Measurements from ENCODE around the gene DEDD. TPM values are rescaled to one million over a fixed set of nuclear protein-coding genes. Genes with fewer than 3 reads are reported as not detected.

Gene DEDD
- total RNA-seq, 2 experiments from 2014 or later: 37.1 to 40.6 TPM

- H3K4me1 Mint-ChIP-seq: peaks cover 28% of the 10 kb centered on the region
- H3K27me3 Mint-ChIP-seq: no peaks in the 10 kb centered on the region
- ATAC-seq: no peak
- H3K9me3 Mint-ChIP-seq (ENCODE audit: low read depth): no peaks in the 10 kb centered on the region
- CTCF ChIA-PET: interaction anchor here (0.8 kb wide), 1 partner anchor 21 kb away, joined by 3 read pairs; no protein-coding TSS in a partner anchor
- H3K27ac Mint-ChIP-seq: no peak overlapping the region
- DNase-seq: no peak
- no peaks in the 10 kb centered on the region for H3K36me3 Mint-ChIP-seq
- no peak overlapping the region for H3K4me3 Mint-ChIP-seq
Measured at GRCh38 chr1:161091796-161092507, 40.5 kb downstream of the DEDD start.

GRCh38 chr1:161091093-161091492, 41.4 kb downstream of the DEDD start:
- no peaks in the 10 kb centered on the region for H3K9me3 Mint-ChIP-seq (ENCODE audit: low read depth)
- ATAC-seq (no peak), DNase-seq (no peak)
- no peaks in the 10 kb centered on the region for H3K36me3 Mint-ChIP-seq
- peaks cover 25% of the 10 kb centered on the region for H3K4me1 Mint-ChIP-seq
- H3K4me3 Mint-ChIP-seq: no peak overlapping the region
- CTCF ChIA-PET: interaction anchor here (0.5 to 1.3 kb wide), 3 partner anchors 10 to 93 kb away, joined by 3 read pairs; no protein-coding TSS in a partner anchor
- no peaks in the 10 kb centered on the region for H3K27me3 Mint-ChIP-seq
- no peak overlapping the region for H3K27ac Mint-ChIP-seq

DNA sequence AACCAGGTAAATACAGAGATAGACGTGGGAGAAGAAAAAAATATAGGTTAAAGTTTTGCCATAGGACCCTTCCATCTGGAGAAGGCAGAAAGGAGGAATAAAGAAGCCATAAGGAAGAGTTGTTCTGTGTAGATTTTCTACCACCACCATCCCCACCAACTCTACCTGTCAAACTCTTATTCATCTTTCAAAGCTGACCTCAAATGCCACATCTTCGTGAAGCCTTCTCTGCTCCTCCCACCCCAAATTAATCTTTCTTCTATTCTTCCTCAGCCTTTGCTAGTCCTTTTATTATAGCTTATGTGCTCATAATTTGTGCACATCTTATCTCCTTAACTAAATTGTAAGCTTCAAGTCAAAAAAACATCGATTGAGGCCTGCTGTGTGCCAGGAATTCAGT, 41.9 kb downstream of the DEDD start:
- H3K4me1 Mint-ChIP-seq: peaks cover 25% of the 10 kb centered on the region
- H3K27me3 Mint-ChIP-seq: no peaks in the 10 kb centered on the region
- DNase-seq (no peak), ATAC-seq (no peak)
- no peaks in the 10 kb centered on the region for H3K36me3 Mint-ChIP-seq
- CTCF ChIA-PET: interaction anchor here (0.5 to 2.0 kb wide), 4 partner anchors 9 to 93 kb away, joined by 3 to 4 read pairs (median 3); no protein-coding TSS in a partner anchor
- no peaks in the 10 kb centered on the region for H3K9me3 Mint-ChIP-seq (ENCODE audit: low read depth)
- H3K27ac Mint-ChIP-seq: no peak overlapping the region
- no peak overlapping the region for H3K4me3 Mint-ChIP-seq

DNA sequence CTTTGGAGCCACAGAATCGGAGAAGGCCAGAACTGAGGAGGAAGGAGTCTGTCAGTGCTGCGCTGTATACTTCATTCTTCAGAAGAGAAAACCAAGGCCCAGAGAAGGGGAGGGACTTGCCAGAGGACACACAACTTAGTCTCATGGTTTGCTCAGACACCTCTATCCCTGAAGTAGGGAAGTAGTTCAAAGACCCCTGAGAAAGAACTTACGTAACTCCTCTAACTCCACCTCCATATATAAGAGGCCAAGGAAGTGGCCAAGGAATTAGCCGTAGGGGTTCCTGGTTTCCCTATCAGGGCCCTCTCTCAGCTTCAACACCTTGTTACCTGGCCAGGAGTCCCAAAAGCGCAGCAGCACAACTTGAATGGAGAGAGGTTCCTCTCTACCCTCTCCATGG, 42.5 kb downstream of the DEDD start:
- Mint-ChIP-seq H3K9me3 (ENCODE audit: low read depth) (no peaks in the 10 kb centered on the region), H3K27ac (no peak overlapping the region), H3K36me3 (no peaks in the 10 kb centered on the region), H3K27me3 (no peaks in the 10 kb centered on the region), H3K4me3 (no peak overlapping the region), H3K4me1 (peaks cover 25% of the 10 kb centered on the region)
- ATAC-seq (no peak), DNase-seq (no peak)
- CTCF ChIA-PET: interaction anchor here (0.7 to 2.0 kb wide), 3 partner anchors 9 to 21 kb away, joined by 3 to 4 read pairs (median 3); no protein-coding TSS in a partner anchor

- Mint-ChIP-seq H3K4me1 (peaks cover 22% of the 10 kb centered on the region), H3K36me3 (no peaks in the 10 kb centered on the region), H3K27ac (no peak within 1 kb of the TSS), H3K4me3 (no peak within 1 kb of the TSS), H3K9me3 (ENCODE audit: low read depth) (no peaks in the 10 kb centered on the region), H3K27me3 (no peaks in the 10 kb centered on the region)
- CTCF ChIA-PET: interaction anchor here (0.7 to 2.0 kb wide), 3 partner anchors 8 to 21 kb away, joined by 3 to 4 read pairs (median 4); partner anchors contain the start of gene KLHDC9
- DNase-seq (no peak), ATAC-seq (no peak)
Measured at GRCh38 chr1:161089251-161089924, 43.1 kb downstream of the DEDD start, which contains the start of gene NECTIN4. Gene NECTIN4 (minus strand): TSS chr1:161089558. CDS start chr1:161089296, 262 bp downstream.

- no peak for DNase-seq
- H3K4me3 Mint-ChIP-seq: no peak overlapping the region
- no peaks in the 10 kb centered on the region for H3K9me3 Mint-ChIP-seq (ENCODE audit: low read depth)
- no peaks in the 10 kb centered on the region for H3K36me3 Mint-ChIP-seq
- ATAC-seq: no peak
- H3K27ac Mint-ChIP-seq: no peak overlapping the region
- CTCF ChIA-PET: interaction anchor here (0.6 to 2.0 kb wide), 3 partner anchors 9 to 54 kb away, joined by 3 to 4 read pairs (median 4); partner anchors contain the start of gene KLHDC9
- H3K4me1 Mint-ChIP-seq: peaks cover 22% of the 10 kb centered on the region
- no peaks in the 10 kb centered on the region for H3K27me3 Mint-ChIP-seq
Measured at GRCh38 chr1:161088587-161089110, 43.8 kb downstream of the DEDD start.

GRCh38 chr1:161086457-161086856, 46.0 kb downstream of the DEDD start:
- DNase-seq (no peak), ATAC-seq (no peak)
- CTCF ChIA-PET: interaction anchor here (1.2 to 4.8 kb wide), 3 partner anchors 11 to 16 kb away, joined by 3 to 22 read pairs (median 6); partner anchors contain the start of genes ARHGAP30 and KLHDC9
- H3K4me1 Mint-ChIP-seq: peaks cover 9% of the 10 kb centered on the region
- no peak overlapping the region for H3K4me3 Mint-ChIP-seq
- H3K9me3 Mint-ChIP-seq (ENCODE audit: low read depth): no peaks in the 10 kb centered on the region
- no peaks in the 10 kb centered on the region for H3K27me3 Mint-ChIP-seq
- H3K27ac Mint-ChIP-seq: no peak overlapping the region
- H3K36me3 Mint-ChIP-seq: no peaks in the 10 kb centered on the region

GRCh38 chr1:161085165-161085564, 47.3 kb downstream of the DEDD start:
- Mint-ChIP-seq H3K36me3 (no peaks in the 10 kb centered on the region), H3K27ac (no peak overlapping the region), H3K4me1 (peaks cover 3% of the 10 kb centered on the region), H3K4me3 (no peak overlapping the region), H3K27me3 (no peaks in the 10 kb centered on the region), H3K9me3 (ENCODE audit: low read depth) (no peaks in the 10 kb centered on the region)
- no peak for ATAC-seq
- DNase-seq: no peak
- CTCF ChIA-PET: interaction anchor here (1.7 to 4.8 kb wide), 2 partner anchors 12 to 15 kb away, joined by 6 to 22 read pairs; partner anchors contain the start of genes ARHGAP30 and KLHDC9

DNA sequence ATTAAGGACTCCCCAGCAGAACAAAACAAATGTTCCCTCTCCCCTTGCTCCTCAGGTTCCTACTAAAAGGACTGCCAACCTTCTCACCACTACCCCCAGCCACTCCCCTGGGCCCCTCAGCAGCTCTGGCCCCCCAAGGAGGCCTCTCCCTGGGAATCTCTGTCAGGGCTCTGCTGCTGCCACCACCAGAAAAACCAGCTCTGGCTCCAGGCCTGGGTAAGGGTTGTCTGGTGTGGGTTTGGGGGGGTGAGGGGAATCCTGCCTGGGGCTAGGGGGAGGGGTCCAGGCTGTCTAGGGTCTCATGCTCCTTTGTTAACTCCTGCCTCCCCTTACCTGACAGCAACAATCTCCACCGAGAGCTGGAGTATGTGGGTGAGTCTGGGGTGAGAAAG, 47.9 kb downstream of the DEDD start:
- no peaks in the 10 kb centered on the region for H3K9me3 Mint-ChIP-seq (ENCODE audit: low read depth)
- no peak overlapping the region for H3K4me3 Mint-ChIP-seq
- CTCF ChIA-PET: interaction anchor here (4.8 kb wide), 1 partner anchor 13 kb away, joined by 22 read pairs; the partner anchor contains the start of gene KLHDC9
- no peak overlapping the region for H3K27ac Mint-ChIP-seq
- H3K27me3 Mint-ChIP-seq: no peaks in the 10 kb centered on the region
- H3K36me3 Mint-ChIP-seq: no peaks in the 10 kb centered on the region
- DNase-seq (no peak), ATAC-seq (no peak)
- H3K4me1 Mint-ChIP-seq: peaks cover 9% of the 10 kb centered on the region

- H3K36me3 Mint-ChIP-seq: no peaks in the 10 kb centered on the region
- ATAC-seq (no peak), DNase-seq (no peak)
- no peaks in the 10 kb centered on the region for H3K9me3 Mint-ChIP-seq (ENCODE audit: low read depth)
- CTCF ChIA-PET: interaction anchor here (2.2 to 4.8 kb wide), 3 partner anchors 12 to 15 kb away, joined by 5 to 22 read pairs (median 12); partner anchors contain the start of gene KLHDC9
- peaks cover 12% of the 10 kb centered on the region for H3K4me1 Mint-ChIP-seq
- H3K4me3 Mint-ChIP-seq: no peak overlapping the region
- no peaks in the 10 kb centered on the region for H3K27me3 Mint-ChIP-seq
- H3K27ac Mint-ChIP-seq: no peak overlapping the region
Measured at GRCh38 chr1:161083748-161084596, 48.5 kb downstream of the DEDD start.

DNA sequence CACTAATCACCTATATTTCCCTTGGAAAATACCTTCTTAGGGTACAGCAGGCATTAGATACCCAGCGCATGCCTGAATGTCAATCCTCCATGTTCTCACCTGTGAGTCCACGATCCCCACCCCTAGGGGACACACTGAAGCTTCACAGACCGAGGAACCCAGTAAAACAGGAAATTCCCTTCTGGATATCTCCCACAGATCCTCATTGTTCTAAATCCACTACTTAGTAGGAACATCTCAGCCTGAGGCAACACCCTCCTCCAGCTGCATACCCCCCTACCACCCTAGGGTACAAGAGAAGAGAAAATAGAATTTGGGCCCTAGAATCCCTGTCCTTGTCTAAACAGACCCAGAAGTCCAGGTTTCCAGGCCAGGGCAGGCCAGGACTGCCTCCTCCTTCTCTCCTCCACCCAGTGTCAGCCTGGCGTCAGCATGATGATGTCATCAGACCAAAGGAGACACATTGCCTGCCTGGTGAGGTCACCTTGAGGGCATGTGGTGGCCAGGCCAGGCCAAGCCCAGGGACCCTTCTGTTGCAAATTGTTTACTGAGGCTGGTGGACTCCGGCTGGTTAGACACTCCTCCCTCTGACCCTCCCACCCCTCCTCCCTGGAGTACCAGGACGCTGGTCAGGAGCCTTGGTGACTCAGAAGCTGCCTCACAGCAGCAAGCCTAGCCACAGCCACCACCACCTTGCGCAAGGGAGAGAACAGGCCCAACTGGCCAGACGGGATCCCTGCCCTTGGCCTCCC, 49.3 kb downstream of the DEDD start:
- H3K27ac Mint-ChIP-seq: no peak overlapping the region
- no peak overlapping the region for H3K4me3 Mint-ChIP-seq
- ATAC-seq: no peak
- CTCF ChIA-PET: interaction anchor here (2.2 to 4.8 kb wide), 3 partner anchors 12 to 14 kb away, joined by 5 to 22 read pairs (median 12); partner anchors contain the start of gene KLHDC9
- H3K4me1 Mint-ChIP-seq: peaks cover 12% of the 10 kb centered on the region
- DNase-seq: no peak
- no peaks in the 10 kb centered on the region for H3K27me3 Mint-ChIP-seq
- H3K36me3 Mint-ChIP-seq: no peaks in the 10 kb centered on the region
- no peaks in the 10 kb centered on the region for H3K9me3 Mint-ChIP-seq (ENCODE audit: low read depth)

DNA sequence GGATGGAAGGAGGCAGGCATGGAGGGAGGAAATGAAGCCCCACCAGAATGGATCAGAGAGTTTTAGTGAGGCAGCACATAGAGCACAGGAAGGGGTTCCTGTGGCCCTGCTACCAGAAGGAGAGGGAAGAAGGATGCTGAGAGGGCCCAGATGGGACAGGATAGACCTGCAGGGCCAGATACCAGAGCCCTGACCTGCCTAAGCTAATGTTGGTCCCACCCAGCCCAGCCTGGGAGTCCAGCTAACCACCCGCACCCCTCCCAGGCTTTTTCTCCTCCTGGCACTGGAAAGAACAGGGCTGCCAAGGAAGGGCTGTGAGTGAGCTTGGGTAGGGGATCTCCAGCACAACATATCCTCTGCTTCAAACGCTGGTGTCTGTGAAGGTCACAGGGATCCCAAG, 50.0 kb downstream of the DEDD start:
- CTCF ChIA-PET: interaction anchor here (2.2 to 3.2 kb wide), 2 partner anchors 11 to 14 kb away, joined by 5 to 12 read pairs; no protein-coding TSS in a partner anchor
- Mint-ChIP-seq H3K9me3 (ENCODE audit: low read depth) (no peaks in the 10 kb centered on the region), H3K27me3 (no peaks in the 10 kb centered on the region), H3K36me3 (no peaks in the 10 kb centered on the region), H3K4me1 (peaks cover 12% of the 10 kb centered on the region), H3K4me3 (no peak overlapping the region), H3K27ac (no peak overlapping the region)
- DNase-seq (no peak), ATAC-seq (no peak)
